ENCODE measurements around the gene PDSS2. TPM values are rescaled to one million over a fixed set of nuclear protein-coding genes. Genes with fewer than 3 reads are reported as not detected.
"Not testable (repeated sequence)": the region's sequence is repeated elsewhere in the genome, so short reads cannot be mapped to it uniquely, and the experiment has no call there.

Gene PDSS2
- total and polyA plus RNA-seq, 2 donors = 11.1 to 22.6 TPM

GRCh38 chr6:107171513-107171912 is 287.9 kb downstream of the PDSS2 start:
- no peak for DNase-seq (ENCODE audit: extremely low spot score)
- no peaks in the 10 kb centered on the region for H3K4me1 ChIP-seq (ENCODE audit: insufficient read depth)
- 83% methylated on average over 5 of the region's 5 CpGs for WGBS
- H3K36me3 ChIP-seq (ENCODE audit: insufficient read depth) = no peaks in the 10 kb centered on the region
- H3K27ac ChIP-seq (ENCODE audit: low read depth) = no peak overlapping the region
- H3K4me3 ChIP-seq (ENCODE audit: low read depth, low read length) = no peak overlapping the region

- not testable (repeated sequence) for H3K4me1 ChIP-seq (ENCODE audit: insufficient read depth); H3K27ac ChIP-seq (ENCODE audit: low read depth); H3K4me3 ChIP-seq (ENCODE audit: low read depth, low read length); H3K36me3 ChIP-seq (ENCODE audit: insufficient read depth); DNase-seq (ENCODE audit: extremely low spot score)
- 98% methylated on average over 4 of the region's 5 CpGs for WGBS
These were observed 295.1 kb downstream of the PDSS2 start for GRCh38 chr6:107164299-107164698.

GRCh38 chr6:107161521-107161920 is 297.8 kb downstream of the PDSS2 start:
- no peaks in the 10 kb centered on the region for H3K4me1 ChIP-seq (ENCODE audit: insufficient read depth)
- 95% methylated on average over 3 of the region's 3 CpGs for WGBS
- DNase-seq (ENCODE audit: extremely low spot score) = no peak
- H3K4me3 ChIP-seq (ENCODE audit: low read depth, low read length) = no peak overlapping the region
- no peaks in the 10 kb centered on the region for H3K36me3 ChIP-seq (ENCODE audit: insufficient read depth)
- H3K27ac ChIP-seq (ENCODE audit: low read depth) = no peak overlapping the region

DNA sequence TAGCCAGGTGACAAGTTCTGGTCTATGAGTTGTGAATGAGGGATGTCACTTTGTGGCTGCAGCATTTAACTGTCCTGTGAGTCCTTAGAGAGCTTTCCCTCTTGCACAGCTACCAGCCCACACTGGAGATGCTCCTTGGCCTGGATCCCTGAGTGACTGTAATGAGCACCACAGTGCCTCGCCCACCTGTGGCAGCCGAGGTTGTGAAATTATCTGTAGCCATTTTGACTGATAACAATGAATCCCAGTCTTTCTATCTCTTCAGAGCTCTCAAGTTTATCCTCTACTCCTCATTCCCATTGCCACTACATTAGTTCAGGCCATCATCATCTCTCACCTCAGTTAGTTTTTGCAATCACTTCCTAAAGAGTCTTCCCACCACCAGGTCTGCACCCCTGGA is 302.7 kb downstream of the PDSS2 start:
- no peaks in the 10 kb centered on the region for H3K4me1 ChIP-seq (ENCODE audit: insufficient read depth)
- 88% methylated on average over 2 of the region's 2 CpGs for WGBS
- H3K27ac ChIP-seq (ENCODE audit: low read depth) = no peak overlapping the region
- H3K36me3 ChIP-seq (ENCODE audit: insufficient read depth) = no peaks in the 10 kb centered on the region
- H3K4me3 ChIP-seq (ENCODE audit: low read depth, low read length) = no peak overlapping the region
- DNase-seq (ENCODE audit: extremely low spot score) = no peak

GRCh38 chr6:107154801-107155160 is 304.6 kb downstream of the PDSS2 start:
- Histone ChIP-seq H3K27ac (ENCODE audit: low read depth) (no peak overlapping the region), H3K36me3 (ENCODE audit: insufficient read depth) (peaks cover 2% of the 10 kb centered on the region), H3K4me3 (ENCODE audit: low read depth, low read length) (no peak overlapping the region), H3K4me1 (ENCODE audit: insufficient read depth) (no peaks in the 10 kb centered on the region)
- 86% methylated on average over 2 of the region's 2 CpGs for WGBS
- DNase-seq (ENCODE audit: extremely low spot score) = no peak

- Histone ChIP-seq H3K4me1 (ENCODE audit: insufficient read depth) (no peaks in the 10 kb centered on the region), H3K36me3 (ENCODE audit: insufficient read depth) (peaks cover 2% of the 10 kb centered on the region), H3K27ac (ENCODE audit: low read depth) (no peak overlapping the region), H3K4me3 (ENCODE audit: low read depth, low read length) (no peak overlapping the region)
- DNase-seq (ENCODE audit: extremely low spot score) = peak; percentile 23
- WGBS = 81% methylated on average over 12 of the region's 12 CpGs
These were observed 305.1 kb downstream of the PDSS2 start for GRCh38 chr6:107154131-107154800.

DNA sequence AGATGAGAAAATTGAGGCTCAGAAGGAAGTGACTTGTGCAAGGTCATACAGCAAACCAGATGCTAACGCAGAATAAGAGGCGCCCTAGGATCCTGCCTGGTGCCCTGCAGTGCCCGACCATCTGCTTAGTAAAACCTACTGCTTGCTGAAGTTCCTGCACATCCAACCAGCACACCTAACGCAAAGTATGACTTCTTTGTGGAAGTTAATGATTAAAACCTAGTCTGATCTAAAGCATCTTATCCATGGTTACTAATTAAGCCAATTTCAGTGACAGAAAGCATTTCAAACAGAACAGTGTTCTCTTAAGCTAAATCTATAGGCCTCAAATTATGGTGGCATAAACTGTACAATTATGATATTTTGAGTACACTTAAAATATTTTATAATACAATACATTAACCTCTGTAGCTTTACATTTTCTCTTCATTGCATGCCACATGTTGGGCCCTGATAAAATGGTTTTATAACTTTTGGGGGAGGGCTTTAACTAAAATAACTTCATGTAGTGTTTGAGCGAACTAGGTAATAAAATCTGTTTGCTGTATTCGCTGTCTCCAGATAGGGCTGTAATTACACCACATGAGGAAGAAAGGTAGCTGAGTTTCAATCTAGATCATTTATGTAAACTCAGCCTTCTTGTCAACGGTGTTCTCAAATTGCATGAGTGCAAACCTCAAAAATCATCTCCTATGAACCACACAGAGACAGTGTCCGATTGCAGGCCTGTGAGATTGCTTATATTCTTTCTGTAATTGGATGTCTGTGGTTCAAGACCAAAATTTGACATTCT is 306.5 kb downstream of the PDSS2 start:
- 76% methylated on average over 8 of the region's 8 CpGs for WGBS
- Histone ChIP-seq H3K4me1 (ENCODE audit: insufficient read depth) (no peaks in the 10 kb centered on the region), H3K27ac (ENCODE audit: low read depth) (no peak overlapping the region), H3K36me3 (ENCODE audit: insufficient read depth) (peaks cover 2% of the 10 kb centered on the region), H3K4me3 (ENCODE audit: low read depth, low read length) (no peak overlapping the region)
- no peak for DNase-seq (ENCODE audit: extremely low spot score)

DNA sequence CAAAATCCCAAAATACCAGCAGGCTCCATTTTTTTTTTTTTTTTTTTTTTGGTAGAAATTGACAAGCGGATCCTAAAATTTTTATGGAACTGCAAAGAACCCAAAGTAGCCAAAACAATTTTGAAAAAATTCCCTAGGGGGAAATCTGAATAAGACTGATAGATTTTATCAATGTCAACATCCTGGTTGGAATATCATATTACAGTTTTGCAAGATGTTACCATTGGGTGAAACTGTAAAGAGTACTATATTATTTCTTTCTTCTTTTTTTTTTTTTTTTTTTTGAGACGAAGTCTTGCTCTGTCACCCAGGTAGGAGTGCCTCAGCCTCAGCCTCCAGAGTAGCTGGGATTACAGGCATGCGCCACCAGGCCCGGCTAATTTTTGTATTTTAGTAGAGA is 314.7 kb downstream of the PDSS2 start:
- H3K4me3 ChIP-seq (ENCODE audit: low read depth, low read length) = no peak overlapping the region
- DNase-seq (ENCODE audit: extremely low spot score) = no peak
- H3K4me1 ChIP-seq (ENCODE audit: insufficient read depth) = no peaks in the 10 kb centered on the region
- WGBS = 92% methylated on average over 4 of the region's 4 CpGs
- no peaks in the 10 kb centered on the region for H3K36me3 ChIP-seq (ENCODE audit: insufficient read depth)
- no peak overlapping the region for H3K27ac ChIP-seq (ENCODE audit: low read depth)

DNA sequence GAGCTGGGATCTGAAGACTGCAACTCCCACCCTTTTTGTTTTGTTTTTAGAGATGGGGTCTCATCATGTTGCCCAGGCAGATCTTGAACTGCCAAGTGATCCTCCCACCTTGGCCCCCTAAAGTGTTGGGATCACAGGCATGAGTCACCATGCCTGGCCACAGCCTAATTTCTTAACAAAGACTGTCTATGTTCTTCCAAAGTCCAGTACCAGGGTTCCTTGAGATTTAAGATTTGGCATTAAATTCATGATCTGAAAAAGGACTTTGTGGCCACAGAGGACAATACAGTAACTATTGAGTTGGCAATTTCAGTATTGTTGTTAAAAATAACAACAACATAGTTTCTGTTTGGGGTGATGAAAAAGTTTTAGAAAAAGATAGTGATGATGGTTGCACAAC is 315.4 kb downstream of the PDSS2 start:
- no peaks in the 10 kb centered on the region for H3K4me1 ChIP-seq (ENCODE audit: insufficient read depth)
- H3K36me3 ChIP-seq (ENCODE audit: insufficient read depth) = no peaks in the 10 kb centered on the region
- no peak overlapping the region for H3K4me3 ChIP-seq (ENCODE audit: low read depth, low read length)
- no peak for DNase-seq (ENCODE audit: extremely low spot score)
- no peak overlapping the region for H3K27ac ChIP-seq (ENCODE audit: low read depth)

- H3K27ac ChIP-seq (ENCODE audit: low read depth) = no peak overlapping the region
- no peaks in the 10 kb centered on the region for H3K4me1 ChIP-seq (ENCODE audit: insufficient read depth)
- DNase-seq (ENCODE audit: extremely low spot score) = no peak
- no peak overlapping the region for H3K4me3 ChIP-seq (ENCODE audit: low read depth, low read length)
- no peaks in the 10 kb centered on the region for H3K36me3 ChIP-seq (ENCODE audit: insufficient read depth)
- 75% methylated on average over 3 of the region's 3 CpGs for WGBS
These were observed 318.8 kb downstream of the PDSS2 start for GRCh38 chr6:107140581-107140980.

GRCh38 chr6:107136324-107136723 is 323.0 kb downstream of the PDSS2 start:
- not testable (repeated sequence) for H3K27ac ChIP-seq (ENCODE audit: low read depth); H3K4me3 ChIP-seq (ENCODE audit: low read depth, low read length); H3K36me3 ChIP-seq (ENCODE audit: insufficient read depth); H3K4me1 ChIP-seq (ENCODE audit: insufficient read depth); DNase-seq (ENCODE audit: extremely low spot score)
- 90% methylated on average over 3 of the region's 3 CpGs for WGBS

DNA sequence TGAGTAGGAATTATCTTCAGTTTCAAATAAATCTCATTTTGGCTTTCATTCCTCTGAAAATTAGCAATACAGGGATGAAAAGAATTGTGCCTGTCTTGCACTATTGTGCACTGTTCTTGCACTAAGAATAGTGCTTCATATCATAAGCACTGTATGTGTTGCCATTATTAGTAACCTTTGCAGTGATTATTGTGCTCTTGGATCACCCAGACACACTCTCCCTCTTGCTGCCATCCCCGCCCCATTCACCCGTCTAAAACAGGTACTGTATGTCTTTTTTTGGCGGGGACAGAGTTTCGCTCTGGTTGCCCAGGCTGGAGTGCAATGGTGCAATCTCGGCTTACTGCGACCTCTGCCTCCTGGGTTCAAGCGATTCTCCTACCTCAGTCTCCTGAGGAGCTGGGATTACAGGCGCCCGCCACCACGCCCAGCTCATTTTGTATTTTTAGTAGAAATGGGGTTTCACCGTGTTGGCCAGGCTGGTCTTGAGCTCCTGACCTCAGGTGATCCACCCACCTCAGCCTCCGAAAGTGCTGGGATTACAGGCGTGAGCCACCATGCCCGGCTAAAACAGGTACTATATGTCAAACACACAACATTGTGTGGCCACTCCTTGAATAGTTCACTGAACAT is 324.2 kb downstream of the PDSS2 start:
- DNase-seq (ENCODE audit: extremely low spot score) = not testable (repeated sequence)
- 91% methylated on average over 14 of the region's 14 CpGs for WGBS

DNA sequence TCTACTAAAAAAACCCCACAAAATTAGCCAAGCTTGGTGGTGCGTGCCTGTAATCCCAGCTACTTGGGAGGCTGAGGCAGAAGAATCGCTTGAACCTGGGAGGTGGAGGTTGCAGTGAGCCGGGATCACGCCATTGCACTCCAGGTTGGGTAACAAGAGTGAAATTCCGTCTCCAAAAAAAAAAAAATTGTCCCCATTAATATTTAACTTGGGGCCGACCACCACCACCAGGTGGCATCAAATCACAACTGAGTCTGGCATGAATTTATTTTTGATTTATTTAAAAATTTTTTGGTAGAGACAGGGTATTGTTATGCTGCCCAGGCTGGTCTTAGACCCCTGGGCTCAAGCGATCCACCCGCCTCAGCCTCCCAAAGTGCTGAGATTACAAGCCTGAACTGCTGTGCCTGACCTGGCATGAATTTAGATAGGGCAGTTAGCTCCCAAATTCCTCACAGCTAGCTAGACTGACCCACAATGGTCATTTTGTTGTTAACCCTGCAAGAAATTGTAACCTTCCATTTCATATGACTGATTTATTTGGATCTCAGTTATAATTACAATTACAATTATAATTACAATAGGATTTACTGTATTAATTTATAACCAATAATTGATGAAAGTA is 326.9 kb downstream of the PDSS2 start:
- Histone ChIP-seq H3K4me3 (ENCODE audit: low read depth, low read length) (no peak overlapping the region), H3K4me1 (ENCODE audit: insufficient read depth) (no peaks in the 10 kb centered on the region), H3K27ac (ENCODE audit: low read depth) (no peak overlapping the region), H3K36me3 (ENCODE audit: insufficient read depth) (no peaks in the 10 kb centered on the region)
- no peak for DNase-seq (ENCODE audit: extremely low spot score)
- 51% methylated on average over 8 of the region's 8 CpGs for WGBS

More for the DNA sequence above, 324.2 kb downstream of the PDSS2 start:
- H3K4me3 ChIP-seq (ENCODE audit: low read depth, low read length); H3K36me3 ChIP-seq (ENCODE audit: insufficient read depth); H3K27ac ChIP-seq (ENCODE audit: low read depth); H3K4me1 ChIP-seq (ENCODE audit: insufficient read depth): not testable (repeated sequence)
